Astrocyte (in vitro differentiated cells and primary cell): ENCODE results near the gene SCAF8.

Source experiments
- CTCF ChIP-seq: IDR thresholded peaks from 2 replicates; pipeline ENCODE4 v1.5.1; 2011; ENCODE audit warnings: low read depth, mild to moderate bottlenecking, inconsistent platforms, low read length, moderate library complexity; ENCODE audit not compliant: insufficient read depth
- EZH2 ChIP-seq: IDR thresholded peaks from 2 replicates; pipeline ENCODE4 v1.6.1; 2012; ENCODE audit warnings: mild to moderate bottlenecking, low read length, inconsistent platforms; ENCODE audit not compliant: insufficient read depth

- TF ChIP-seq CTCF = no peak
- no peak for TF ChIP-seq EZH2
Observed at GRCh38 chr6:154840363-154840762, 107.1 kb downstream of the SCAF8 start.
